Activated CD4-positive, alpha-beta T cell treated with anti-CD3 and anti-CD28 coated beads, Interleukin-10, Interleukin-2, amounts not matched to agents 100 ng/mL and 50 ng/mL, durations not matched to agents 16 hours and 8 hours (primary cell): ENCODE data around the gene MSRB1.
"Not testable (repeated sequence)": the region's sequence is repeated elsewhere in the genome, so short reads cannot be mapped to it uniquely, and the experiment has no call there.

ENCODE experiments used
- DNase-seq: peaks from one replicate; pipeline ENCODE4 v3.0.0-alpha.2; 2020

Gene MSRB1

GRCh38 chr16:1938316-1938715 lies 4.7 kb downstream of the MSRB1 start:
- DNase-seq: no peak

GRCh38 chr16:1936945-1937479 lies 6.0 kb downstream of the MSRB1 start:
- DNase-seq: no peak

GRCh38 chr16:1933097-1933661 lies 9.8 kb downstream of the MSRB1 start:
- DNase-seq: no peak

DNA sequence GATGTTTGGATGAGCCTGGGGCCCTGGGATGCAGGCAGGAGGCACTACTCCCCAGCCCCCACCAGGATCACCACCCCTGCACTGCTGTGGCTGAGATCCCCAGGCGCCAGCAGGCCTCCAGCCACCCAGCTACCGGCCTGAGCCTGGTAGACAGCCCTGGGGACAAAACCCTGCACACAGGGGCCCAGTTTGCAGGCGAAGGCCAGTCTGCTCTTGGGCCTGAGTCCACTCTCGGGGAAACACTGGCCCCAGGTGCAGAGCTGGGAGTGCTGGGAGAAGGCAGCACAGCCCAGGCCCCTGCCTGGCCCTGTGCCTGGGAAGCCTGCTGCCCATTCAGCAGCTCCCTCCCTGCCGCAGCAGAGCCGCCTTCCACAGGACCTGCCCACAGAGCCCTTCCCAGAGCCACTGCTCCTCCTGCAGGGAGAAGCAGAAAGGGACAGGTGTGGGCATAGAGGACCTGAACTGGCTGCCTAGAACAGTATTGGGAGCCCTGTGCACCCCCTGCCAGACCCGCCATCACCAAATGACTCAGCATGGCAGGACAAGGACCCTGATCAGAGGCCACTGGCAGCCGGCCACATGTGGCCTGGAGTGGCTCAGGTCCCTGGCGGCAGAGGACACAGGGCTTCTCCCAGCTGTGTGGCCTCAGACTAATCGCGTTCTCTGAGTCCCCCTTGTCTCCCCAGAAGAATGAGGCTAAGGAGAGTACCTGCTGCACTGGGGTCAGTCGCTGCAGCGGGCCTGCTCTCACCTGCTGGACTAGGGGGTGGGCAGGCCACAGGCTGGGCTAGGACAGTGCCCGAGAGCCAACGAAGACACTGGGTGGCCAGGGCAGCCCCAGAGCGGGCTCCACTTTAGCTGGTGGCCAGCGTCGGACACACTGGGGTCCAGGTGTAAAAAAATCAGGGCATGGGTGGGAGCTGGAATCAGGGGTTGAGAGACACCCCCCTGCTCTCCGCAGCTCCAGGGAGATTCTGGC lies 10.7 kb downstream of the MSRB1 start:
- no peak for DNase-seq

DNA sequence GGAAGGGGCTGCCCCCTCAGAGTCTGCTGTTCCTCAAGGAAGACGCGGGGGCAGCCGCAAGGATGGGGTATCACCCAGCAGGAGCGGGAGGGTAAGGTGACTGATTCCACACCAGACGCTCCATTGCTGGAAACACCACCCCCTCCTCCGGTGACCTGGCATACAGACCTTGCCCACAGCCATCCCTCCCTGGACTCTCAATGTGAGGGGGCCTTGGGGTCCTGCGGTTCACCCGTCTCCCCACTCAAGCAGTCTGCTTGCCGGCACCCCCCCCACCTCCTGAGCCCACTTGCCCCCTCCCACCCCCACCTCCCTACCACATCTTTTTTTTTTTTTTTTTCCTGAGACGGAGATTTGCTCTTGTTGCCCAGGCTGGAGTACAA lies 12.7 kb downstream of the MSRB1 start:
- DNase-seq: no peak

- peak; percentile 94 for DNase-seq
Measured at GRCh38 chr16:1929578-1930337, 13.2 kb downstream of the MSRB1 start.

DNA sequence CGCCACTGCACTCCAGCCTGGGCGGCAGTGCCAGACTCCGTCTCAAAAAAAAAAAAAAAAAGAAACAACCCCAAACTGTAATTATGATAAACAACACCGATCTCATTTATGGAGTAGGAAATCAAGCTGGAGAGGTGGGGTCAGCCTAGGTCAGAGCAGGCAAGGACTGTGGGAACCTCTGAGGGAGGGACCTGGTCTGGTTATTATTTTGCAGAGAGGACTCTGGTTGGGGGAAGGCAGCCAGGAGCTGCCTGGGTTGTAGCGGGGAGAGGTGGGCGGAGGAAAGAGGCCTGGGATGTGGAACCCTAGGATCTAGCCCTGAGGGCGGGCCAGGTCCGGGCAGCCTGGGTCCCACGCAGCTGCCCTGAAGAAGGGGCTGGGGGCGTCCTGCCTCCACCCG lies 13.9 kb downstream of the MSRB1 start:
- DNase-seq: no peak

DNA sequence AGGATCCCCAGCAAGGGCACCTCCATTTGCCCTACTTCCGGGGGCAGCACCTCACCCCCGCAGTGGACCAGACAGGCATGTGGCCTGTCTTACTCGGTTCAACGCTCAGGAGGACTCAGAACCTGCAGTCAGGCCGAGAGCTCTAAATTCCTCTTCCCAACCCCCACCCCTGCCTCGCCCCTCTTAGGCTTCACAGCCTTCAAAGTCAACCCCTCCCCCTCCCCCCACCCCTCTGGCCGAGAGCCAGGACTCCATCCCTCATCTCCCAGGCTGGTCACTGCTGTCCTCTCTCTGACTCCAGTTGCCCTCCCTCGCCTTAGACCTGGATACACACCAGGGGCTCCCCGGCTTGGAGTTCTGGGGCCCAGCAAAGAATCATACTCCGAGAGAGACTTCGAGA lies 16.7 kb downstream of the MSRB1 start:
- DNase-seq: no peak

DNA sequence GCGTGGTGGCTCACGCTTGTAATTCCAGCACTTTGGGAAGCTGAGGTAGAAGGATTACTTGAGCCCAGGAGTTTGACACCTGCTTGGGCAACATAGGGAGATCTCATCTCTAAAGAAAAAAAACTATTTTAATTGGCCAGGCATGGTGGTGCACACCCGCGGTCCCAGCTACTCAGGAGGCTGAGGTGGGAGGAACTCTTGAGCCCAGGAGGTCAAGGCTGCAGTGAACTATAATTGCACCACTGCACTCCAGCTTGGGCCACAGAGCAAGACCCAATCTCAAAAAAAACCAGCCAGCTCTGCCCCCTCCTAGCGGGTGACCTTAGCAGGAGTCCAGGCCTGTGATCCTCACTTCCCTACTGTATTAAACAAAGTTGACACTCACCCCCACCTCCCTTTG lies 18.9 kb downstream of the MSRB1 start:
- no peak for DNase-seq

- DNase-seq: no peak
Measured at GRCh38 chr16:1923299-1924034, 19.5 kb downstream of the MSRB1 start.

DNA sequence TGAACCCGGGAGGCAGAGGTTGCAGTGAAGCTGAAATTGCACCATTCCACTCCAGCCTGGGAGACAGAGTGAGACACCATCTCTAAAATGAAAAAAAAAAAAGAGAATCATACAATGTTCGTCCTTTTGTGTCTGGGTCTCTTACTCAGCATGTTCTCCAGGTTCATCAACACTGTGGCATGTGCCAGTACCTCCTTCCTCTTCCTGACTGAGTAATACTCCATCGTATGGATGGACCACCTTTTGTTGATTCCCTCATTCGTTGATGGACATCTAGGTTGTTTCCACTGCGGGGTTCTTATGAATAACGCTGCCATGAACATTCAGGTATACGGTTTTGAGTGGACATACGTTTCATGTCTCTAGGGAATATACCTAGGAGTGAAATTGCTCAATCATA lies 20.6 kb downstream of the MSRB1 start:
- no peak for DNase-seq

DNA sequence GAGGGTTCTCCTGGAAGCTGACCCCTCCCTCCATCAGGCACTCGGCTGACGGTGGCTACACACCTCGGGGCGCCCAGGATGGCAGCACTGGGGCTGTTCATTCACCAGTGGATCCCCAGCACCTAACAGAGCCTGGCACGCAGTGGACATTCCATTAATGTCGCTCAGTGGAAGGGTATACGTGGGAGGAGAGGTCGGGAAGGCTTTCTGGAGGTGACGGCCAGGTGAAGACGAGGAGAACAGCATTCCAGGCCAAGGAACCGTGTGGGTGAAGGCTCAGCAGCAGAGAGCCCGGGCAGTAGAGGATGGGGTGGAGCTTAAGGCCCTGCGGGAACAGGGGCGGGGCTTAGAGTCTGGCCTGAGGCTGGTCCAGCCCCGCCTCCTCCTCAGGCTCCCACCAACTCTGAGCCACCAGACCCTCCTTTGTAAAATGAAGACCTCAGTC lies 22.2 kb downstream of the MSRB1 start:
- DNase-seq: peak; percentile 36

GRCh38 chr16:1920122-1920521 lies 22.9 kb downstream of the MSRB1 start:
- DNase-seq: not testable (repeated sequence)

DNA sequence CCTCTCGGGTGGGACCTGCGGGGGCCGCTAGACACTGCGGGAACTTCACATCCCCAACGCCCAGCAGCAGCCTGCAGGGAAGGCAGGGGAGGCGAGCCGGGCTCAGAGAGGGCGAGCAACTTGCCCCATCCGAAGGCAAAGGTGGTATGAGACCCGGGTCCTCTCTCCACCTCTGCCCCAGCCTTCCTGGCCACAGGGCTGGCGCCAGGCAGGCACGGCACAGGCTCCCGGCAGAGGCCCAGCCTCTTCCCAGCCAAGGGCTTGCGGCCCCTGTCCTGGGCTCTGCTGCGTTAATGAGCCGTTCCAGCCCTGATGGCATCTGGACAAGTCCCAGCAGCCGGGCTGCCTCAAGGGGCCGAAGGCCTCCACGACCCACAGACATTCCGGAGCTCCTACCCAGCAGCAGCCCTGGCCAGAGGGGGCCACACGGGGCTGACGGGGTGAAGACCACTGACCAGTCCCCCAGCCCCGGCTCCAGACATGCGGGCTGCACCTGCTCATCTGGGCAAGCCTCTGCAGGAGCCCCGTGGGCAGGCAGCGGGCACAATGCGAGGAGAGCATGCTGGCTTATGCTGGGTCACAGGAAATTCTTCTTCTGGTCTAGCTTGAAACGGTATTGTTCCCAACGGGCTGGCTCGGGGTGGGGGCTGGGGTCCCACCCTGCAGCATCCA lies 23.5 kb downstream of the MSRB1 start:
- no peak for DNase-seq

DNA sequence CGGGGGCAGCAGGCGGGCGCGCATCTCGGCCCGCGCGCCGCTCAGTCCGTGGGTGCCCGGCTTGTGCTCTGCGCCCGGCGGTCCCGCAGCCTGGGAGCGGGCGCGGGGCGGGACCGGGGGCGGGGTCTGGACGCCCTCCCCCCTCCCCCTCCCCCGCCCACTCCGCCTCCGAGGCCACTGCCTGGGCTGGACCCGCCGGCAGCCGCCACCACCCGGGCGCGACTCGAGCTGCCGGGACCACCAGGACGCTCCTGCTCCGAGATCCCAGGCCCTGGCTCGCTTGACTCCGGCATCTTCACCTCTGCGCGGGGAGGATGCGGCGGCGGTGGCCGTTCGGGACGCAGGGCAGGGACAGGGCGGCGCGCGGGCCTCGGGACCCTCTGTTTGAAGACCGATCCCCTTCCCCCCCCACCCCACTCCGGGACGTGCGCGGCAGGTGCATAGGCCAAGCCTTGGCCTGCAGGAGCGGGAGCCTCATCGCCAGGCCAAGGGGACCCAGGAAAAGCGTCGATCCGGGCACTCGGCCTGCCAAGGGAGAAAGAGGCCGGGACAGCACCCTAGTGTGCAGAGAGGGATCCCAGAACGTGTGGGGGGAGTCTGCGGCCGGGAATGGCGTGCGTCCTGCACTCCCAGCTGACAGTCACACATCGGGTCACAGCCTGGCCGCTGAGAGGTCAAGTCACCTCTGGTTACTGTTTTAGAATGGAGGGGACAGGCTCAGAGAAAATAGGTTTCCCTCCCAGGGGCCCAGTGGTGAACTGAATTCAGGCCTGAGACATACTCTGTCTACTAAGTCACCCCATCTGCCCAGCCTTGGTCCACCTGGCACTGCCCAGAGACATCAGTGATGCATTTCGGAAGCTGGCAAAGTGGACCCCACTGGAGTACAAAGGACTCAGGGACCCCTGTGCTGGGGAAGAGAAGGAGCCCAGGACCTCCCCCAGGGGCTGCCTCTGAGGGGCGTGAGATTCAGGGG lies 24.4 kb downstream of the MSRB1 start, which contains the start of gene HS3ST6:
Gene HS3ST6 (minus strand): TSS at position 65 of the 976 bp plus-strand sequence. CDS start 92 bp downstream, outside the sequence.
- DNase-seq: no peak

DNA sequence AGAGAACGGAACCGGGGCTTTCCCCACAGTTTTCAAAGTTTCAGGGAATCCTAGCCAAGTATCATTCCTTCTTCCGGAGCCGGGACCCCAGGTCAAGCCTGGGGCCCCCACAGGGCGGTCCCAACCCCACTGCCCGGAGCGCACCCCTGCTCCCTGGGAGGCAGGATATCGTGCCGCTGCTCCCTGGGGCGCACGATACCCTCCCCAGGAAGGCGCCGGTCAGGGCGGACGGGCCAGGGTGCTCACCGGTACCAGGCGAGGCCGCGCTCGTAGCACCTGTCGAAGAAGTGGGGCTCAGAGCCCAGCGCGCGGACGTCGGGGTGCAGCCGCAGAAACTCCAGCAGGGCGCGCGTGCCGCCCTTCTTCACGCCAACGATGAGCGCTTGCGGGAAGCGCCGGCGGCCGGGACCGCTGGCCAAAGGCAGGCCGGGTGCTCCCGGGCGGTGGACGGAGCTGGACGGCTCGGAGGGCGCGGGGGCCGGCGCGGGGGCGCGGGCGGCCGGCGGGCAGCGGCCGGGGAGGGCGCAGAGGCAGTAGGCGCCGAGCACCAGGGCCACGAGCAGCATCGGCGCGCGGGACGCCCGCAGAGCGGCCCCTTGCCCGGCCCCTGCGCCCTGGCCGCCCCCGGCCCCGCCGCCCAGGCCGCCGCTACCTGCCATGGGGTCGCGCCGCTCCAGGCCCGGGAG lies 25.2 kb downstream of the MSRB1 start:
- no peak for DNase-seq

- DNase-seq: no peak
Measured at GRCh38 chr16:1917056-1917664, 25.8 kb downstream of the MSRB1 start.

GRCh38 chr16:1916640-1916990 lies 26.4 kb downstream of the MSRB1 start:
- DNase-seq: no peak
